Fibroblast of the aortic adventitia (primary cell): ENCODE results near the gene COQ2. TPM values are rescaled to one million over a fixed set of nuclear protein-coding genes. Genes with fewer than 3 reads are reported as not detected.
"Not testable (repeated sequence)": the region's sequence is repeated elsewhere in the genome, so short reads cannot be mapped to it uniquely, and the experiment has no call there.

Experiments used
- DNase-seq: peaks from one replicate; pipeline ENCODE4 v3.0.0-alpha.2; 2010; ENCODE audit warnings: low read depth
- H3K4me3 ChIP-seq: 2 replicates; pipeline ENCODE4 v1.5.1; 2011; ENCODE audit warnings: low read depth, mild to moderate bottlenecking, control low read depth, low read length, moderate library complexity
- total RNA-seq: library from RNA; depleted of rRNA; stranded (reverse); fragments of >200 nt; gene quantifications from 2 replicates; pipeline ENCODE4 v1.2.3, GENCODE V29; 2012; ENCODE audit warnings: low replicate concordance
- TF ChIP-seq, protein P1 (sequence below): IDR thresholded peaks from 2 replicates; pipeline ENCODE4 v1.5.1; 2011; ENCODE audit warnings: mild to moderate bottlenecking, low read length, control low read depth, inconsistent platforms; ENCODE audit not compliant: insufficient read depth

COQ2 gene
- 7.4 and 16.1 TPM in 2 replicates for total RNA-seq

- TF ChIP-seq, protein P1, sequence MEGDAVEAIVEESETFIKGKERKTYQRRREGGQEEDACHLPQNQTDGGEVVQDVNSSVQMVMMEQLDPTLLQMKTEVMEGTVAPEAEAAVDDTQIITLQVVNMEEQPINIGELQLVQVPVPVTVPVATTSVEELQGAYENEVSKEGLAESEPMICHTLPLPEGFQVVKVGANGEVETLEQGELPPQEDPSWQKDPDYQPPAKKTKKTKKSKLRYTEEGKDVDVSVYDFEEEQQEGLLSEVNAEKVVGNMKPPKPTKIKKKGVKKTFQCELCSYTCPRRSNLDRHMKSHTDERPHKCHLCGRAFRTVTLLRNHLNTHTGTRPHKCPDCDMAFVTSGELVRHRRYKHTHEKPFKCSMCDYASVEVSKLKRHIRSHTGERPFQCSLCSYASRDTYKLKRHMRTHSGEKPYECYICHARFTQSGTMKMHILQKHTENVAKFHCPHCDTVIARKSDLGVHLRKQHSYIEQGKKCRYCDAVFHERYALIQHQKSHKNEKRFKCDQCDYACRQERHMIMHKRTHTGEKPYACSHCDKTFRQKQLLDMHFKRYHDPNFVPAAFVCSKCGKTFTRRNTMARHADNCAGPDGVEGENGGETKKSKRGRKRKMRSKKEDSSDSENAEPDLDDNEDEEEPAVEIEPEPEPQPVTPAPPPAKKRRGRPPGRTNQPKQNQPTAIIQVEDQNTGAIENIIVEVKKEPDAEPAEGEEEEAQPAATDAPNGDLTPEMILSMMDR = peak; percentile 20
- DNase-seq = peak; percentile 94
- H3K4me3 ChIP-seq = peak within 1 kb of the TSS; percentile 72
Measured at GRCh38 chr4:83284193-83285054, at the start of gene COQ2. TSS of gene COQ2 (minus strand) at chr4:83284798. CDS start at chr4:83284764, 34 bp downstream.

GRCh38 chr4:83331956-83332355, 47.4 kb upstream of the COQ2 start:
- TF ChIP-seq, protein P1 = no peak
- no peak for DNase-seq
- no peak overlapping the region for H3K4me3 ChIP-seq

GRCh38 chr4:83329521-83330110, 45.0 kb upstream of the COQ2 start:
- H3K4me3 ChIP-seq = no peak overlapping the region
- DNase-seq = no peak
- TF ChIP-seq, protein P1 = no peak

DNA sequence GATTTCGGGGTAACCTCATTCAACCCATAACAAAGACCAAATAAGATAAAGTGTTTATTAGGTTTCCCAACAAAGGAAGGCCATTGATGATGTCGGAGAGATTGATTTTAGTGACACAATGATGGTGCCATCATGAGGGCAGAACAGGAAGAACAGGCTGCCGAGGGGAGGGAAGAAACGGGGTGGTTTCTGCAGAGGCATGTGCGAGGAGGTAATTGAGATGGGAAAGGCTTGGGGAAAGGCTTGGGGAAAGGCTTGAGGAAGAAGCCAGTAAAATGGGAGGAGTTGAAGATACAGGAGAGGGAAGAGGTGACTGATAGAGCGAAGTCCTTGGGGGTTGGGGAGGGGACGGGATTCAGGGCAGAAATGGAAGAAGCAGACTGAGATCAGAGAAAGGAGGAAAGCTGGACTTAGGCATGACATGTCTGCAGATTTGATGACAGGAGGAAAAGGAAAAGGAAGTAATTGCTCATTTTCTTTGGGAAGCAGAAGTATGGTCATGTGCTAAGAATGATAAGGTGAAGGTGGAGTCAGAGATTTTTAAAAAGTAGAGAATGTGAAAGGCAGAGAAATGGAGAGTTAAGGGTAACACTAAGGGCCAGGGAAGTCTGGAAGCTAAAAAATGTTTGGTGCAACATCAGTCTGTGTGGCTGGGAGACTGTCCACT, 44.1 kb upstream of the COQ2 start:
- TF ChIP-seq, protein P1 = no peak
- H3K4me3 ChIP-seq = no peak overlapping the region
- no peak for DNase-seq

- no peak for DNase-seq
- TF ChIP-seq, protein P1 = no peak
- no peak overlapping the region for H3K4me3 ChIP-seq
Measured at GRCh38 chr4:83326546-83326945, 41.9 kb upstream of the COQ2 start.

DNA sequence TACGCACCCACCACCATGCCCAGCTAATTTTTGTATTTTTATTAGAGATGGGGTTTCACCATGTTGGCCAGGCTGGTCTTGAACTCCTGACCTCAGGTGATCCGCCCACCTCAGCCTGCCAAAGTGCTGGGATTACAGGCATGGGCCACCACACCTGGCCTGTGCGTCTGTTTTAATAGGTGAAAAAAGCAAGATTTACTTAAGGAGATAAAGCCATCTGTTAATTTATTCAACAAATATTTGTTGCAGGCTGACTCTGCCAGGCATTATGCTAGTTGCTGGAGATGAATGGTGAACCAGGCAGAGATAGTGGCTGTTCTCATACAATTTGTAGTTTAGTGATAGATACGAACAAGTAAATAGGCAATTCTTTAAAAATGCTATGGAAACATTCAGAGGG, 40.7 kb upstream of the COQ2 start:
- not testable (repeated sequence) for H3K4me3 ChIP-seq, DNase-seq

DNA sequence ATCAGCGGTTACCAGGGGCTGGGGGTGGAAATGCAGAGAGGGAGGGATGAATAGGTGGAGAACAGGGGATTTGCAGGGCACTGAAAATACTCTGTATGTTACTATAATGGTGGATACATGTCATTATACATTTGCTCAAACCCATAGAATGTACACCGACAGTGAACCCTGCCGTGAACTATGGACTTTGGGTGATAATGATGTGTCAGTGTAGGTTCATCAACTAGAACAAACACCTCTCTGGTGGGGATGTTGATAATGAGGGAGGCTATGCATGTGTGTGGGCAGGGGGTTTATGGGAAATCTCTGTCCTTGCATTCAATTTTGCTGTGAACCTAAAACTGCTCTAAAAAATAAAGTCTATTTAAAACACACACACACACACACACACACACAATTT, 38.5 kb upstream of the COQ2 start:
- no peak for DNase-seq
- TF ChIP-seq, protein P1 = no peak
- H3K4me3 ChIP-seq = no peak overlapping the region
